HG03135 (cell line): ENCODE results near the gene ALDH3A1.

Experiments used
- ATAC-seq: cut with Tn5 transposase; IDR thresholded peaks from one replicate; pipeline ENCODE4 v1.9.1; 2021; ENCODE audit warnings: mild to moderate bottlenecking, moderate library complexity; ENCODE audit not compliant: unreplicated experiment

Gene ALDH3A1

GRCh38 chr17:19760746-19761145 lies 12.6 kb upstream of the ALDH3A1 start:
- ATAC-seq, result no peak

- ATAC-seq, result no peak
These were observed 11.8 kb upstream of the ALDH3A1 start for GRCh38 chr17:19759568-19760549.

- ATAC-seq, result no peak
These were observed 9.6 kb upstream of the ALDH3A1 start for GRCh38 chr17:19757536-19758180.

- no peak for ATAC-seq
These were observed 8.4 kb upstream of the ALDH3A1 start for GRCh38 chr17:19756546-19756945.

- ATAC-seq, result no peak
These were observed 7.9 kb upstream of the ALDH3A1 start for GRCh38 chr17:19755821-19756510.

- ATAC-seq, result no peak
These were observed 7.3 kb upstream of the ALDH3A1 start for GRCh38 chr17:19755392-19755791.

- ATAC-seq, result no peak
These were observed 5.8 kb upstream of the ALDH3A1 start for GRCh38 chr17:19753661-19754463.

GRCh38 chr17:19753051-19753509 lies 5.0 kb upstream of the ALDH3A1 start:
- no peak for ATAC-seq

GRCh38 chr17:19752216-19753050 lies 4.3 kb upstream of the ALDH3A1 start:
- ATAC-seq, result no peak

GRCh38 chr17:19750835-19751234 lies 2.7 kb upstream of the ALDH3A1 start:
- no peak for ATAC-seq

GRCh38 chr17:19750020-19750572 lies 2.0 kb upstream of the ALDH3A1 start:
- no peak for ATAC-seq

GRCh38 chr17:19748807-19749193 lies 702 bp upstream of the ALDH3A1 start:
- no peak for ATAC-seq

- ATAC-seq, result no peak
These were observed 859 bp downstream of the ALDH3A1 start for GRCh38 chr17:19747159-19747719.

GRCh38 chr17:19746517-19746916 lies 1.6 kb downstream of the ALDH3A1 start:
- no peak for ATAC-seq

GRCh38 chr17:19744922-19745757 lies 3.0 kb downstream of the ALDH3A1 start:
- ATAC-seq, result no peak

GRCh38 chr17:19744492-19744891 lies 3.6 kb downstream of the ALDH3A1 start:
- no peak for ATAC-seq

- ATAC-seq, result no peak
These were observed 4.7 kb downstream of the ALDH3A1 start for GRCh38 chr17:19743101-19744100.
